ENCODE data around the gene SELENOK.

Gene SELENOK

DNA sequence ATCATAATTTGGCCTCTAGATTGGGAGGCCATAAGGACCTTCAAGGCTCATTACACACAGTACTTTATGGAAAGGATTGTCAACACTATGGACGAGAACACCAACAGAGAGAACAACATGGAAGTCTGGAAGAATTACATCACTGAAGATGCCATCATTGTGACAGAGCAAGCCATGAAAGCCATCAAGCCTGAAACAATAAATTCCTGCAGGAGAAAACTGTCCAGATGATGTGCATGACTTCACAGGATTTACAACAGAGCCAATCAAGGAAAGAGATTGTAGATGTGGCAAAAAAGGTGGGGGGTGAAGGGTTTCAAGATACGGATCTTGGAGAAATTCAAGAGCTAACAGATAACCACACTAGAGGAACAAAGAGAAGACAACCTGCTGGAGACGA, 29.4 kb downstream of the SELENOK start:
- H3K36me3 ChIP-seq (ENCODE audit: control insufficient read depth, insufficient read depth, low read length): peaks cover 11% of the 10 kb centered on the region
- TF ChIP-seq, protein P1, sequence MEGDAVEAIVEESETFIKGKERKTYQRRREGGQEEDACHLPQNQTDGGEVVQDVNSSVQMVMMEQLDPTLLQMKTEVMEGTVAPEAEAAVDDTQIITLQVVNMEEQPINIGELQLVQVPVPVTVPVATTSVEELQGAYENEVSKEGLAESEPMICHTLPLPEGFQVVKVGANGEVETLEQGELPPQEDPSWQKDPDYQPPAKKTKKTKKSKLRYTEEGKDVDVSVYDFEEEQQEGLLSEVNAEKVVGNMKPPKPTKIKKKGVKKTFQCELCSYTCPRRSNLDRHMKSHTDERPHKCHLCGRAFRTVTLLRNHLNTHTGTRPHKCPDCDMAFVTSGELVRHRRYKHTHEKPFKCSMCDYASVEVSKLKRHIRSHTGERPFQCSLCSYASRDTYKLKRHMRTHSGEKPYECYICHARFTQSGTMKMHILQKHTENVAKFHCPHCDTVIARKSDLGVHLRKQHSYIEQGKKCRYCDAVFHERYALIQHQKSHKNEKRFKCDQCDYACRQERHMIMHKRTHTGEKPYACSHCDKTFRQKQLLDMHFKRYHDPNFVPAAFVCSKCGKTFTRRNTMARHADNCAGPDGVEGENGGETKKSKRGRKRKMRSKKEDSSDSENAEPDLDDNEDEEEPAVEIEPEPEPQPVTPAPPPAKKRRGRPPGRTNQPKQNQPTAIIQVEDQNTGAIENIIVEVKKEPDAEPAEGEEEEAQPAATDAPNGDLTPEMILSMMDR (IDR thresholded peaks at IDR 0.05; ENCODE audit: insufficient read depth, low read length, poor library complexity, severe bottlenecking): no peak
- DNase-seq (ENCODE audit: extremely low read depth, insufficient read length): no peak
- H3K27me3 ChIP-seq (replicated peaks; ENCODE audit: control insufficient read depth, insufficient read depth, low read length): no peaks in the 10 kb centered on the region
- no peak overlapping the region for H3K4me3 ChIP-seq (replicated peaks; ENCODE audit: low read depth, low read length)

DNA sequence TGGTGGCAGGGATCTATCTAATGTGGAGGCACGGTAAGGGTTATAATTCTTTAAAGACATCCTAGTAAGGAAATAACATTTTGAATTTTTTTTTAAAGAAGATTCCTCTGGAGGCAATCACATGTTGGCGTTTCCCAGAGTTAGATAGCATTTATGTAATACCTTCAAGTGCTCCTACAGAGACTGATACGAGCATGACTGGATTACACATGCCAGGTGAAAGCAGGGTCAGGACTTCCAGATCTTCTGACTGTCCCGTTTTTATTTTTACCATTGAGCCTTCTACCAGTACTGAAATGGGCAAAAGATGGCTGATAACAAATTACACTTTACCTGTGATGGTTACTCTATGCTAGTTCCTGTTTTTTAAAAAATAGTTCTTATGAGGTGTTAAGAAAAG, 31.5 kb downstream of the SELENOK start:
- TF ChIP-seq, protein P1 (IDR thresholded peaks at IDR 0.05; ENCODE audit: insufficient read depth, low read length, poor library complexity, severe bottlenecking): no peak
- no peak for DNase-seq (ENCODE audit: extremely low read depth, insufficient read length)
- Histone ChIP-seq H3K27me3 (replicated peaks; ENCODE audit: control insufficient read depth, insufficient read depth, low read length) (no peaks in the 10 kb centered on the region), H3K36me3 (ENCODE audit: control insufficient read depth, insufficient read depth, low read length) (peaks cover 10% of the 10 kb centered on the region), H3K4me3 (replicated peaks; ENCODE audit: low read depth, low read length) (no peak overlapping the region)

DNA sequence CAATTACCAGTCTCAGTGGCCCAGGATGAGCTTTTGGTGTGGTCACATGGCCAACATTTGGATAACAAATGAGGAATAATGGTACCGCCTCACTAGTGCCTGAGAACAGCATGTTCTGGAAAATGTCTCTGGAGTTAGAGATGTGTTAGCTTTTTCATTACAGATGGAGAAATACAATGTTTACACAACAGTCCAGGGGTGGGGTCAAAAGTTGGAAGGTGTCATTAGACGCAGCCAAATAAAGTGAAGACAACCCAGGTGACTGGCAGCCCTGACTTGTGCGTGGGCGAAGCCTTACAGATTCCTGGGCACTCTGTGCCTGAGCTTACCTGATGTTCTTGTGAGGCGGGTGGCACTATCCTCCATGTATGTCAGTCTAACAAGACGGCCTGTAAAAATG, 32.5 kb downstream of the SELENOK start:
- Histone ChIP-seq H3K36me3 (ENCODE audit: control insufficient read depth, insufficient read depth, low read length) (peaks cover 5% of the 10 kb centered on the region), H3K4me3 (replicated peaks; ENCODE audit: low read depth, low read length) (no peak overlapping the region), H3K27me3 (replicated peaks; ENCODE audit: control insufficient read depth, insufficient read depth, low read length) (no peaks in the 10 kb centered on the region)
- TF ChIP-seq, protein P1 (IDR thresholded peaks at IDR 0.05; ENCODE audit: insufficient read depth, low read length, poor library complexity, severe bottlenecking): no peak
- no peak for DNase-seq (ENCODE audit: extremely low read depth, insufficient read length)

DNA sequence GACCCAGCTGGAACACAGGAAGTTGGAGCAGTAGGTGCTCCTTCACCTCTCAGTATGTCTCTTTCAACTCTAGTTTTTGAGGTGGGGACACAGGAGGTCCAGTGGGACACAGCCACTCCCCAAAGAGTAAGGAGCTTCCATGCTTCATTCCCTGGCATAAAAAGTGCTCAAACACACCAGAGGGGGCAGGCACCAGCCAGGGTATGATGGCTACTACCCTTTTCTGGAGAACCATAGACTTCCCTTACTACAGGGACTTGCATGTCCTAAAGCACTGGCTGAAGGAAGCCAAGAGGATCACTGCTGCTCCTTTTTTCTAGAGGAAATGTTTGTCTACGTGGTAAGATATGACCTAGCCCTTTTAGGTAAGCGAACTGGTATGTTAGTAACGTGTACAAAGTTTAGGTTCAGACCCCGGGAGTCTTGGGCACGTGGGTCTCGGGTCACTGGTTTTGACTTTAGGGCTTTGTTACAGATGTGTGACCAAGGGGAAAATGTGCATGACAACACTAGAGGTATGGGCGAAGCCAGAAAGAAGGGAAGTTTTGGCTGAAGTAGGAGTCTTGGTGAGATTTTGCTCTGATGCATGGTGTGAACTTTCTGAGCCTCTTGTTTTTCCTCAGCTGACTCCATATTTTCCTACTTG, 33.4 kb downstream of the SELENOK start:
- TF ChIP-seq, protein P1 (IDR thresholded peaks at IDR 0.05; ENCODE audit: insufficient read depth, low read length, poor library complexity, severe bottlenecking): no peak
- Histone ChIP-seq H3K36me3 (ENCODE audit: control insufficient read depth, insufficient read depth, low read length) (peaks cover 5% of the 10 kb centered on the region), H3K27me3 (replicated peaks; ENCODE audit: control insufficient read depth, insufficient read depth, low read length) (no peaks in the 10 kb centered on the region), H3K4me3 (replicated peaks; ENCODE audit: low read depth, low read length) (no peak overlapping the region)
- DNase-seq (ENCODE audit: extremely low read depth, insufficient read length): no peak

DNA sequence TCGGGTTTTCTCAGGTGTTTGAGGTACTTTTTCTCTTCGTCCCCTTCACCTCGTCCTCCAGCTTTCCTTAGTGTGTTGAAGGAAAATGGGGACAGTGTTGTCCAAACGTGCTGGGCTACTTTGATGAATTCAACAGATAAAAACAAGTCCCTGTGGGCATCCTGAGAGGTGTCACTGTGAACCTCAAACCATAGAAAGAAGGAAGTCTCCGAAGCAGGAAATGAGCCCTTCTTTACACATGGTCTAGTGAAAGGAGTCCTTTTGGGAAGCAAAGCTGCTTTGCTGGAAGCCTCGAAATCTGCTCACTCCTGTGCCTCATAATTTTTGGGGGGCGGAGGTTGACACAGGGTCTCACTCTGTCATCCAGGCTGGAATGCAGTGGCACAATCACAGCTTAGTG, 34.7 kb downstream of the SELENOK start:
- Histone ChIP-seq H3K36me3 (ENCODE audit: control insufficient read depth, insufficient read depth, low read length) (peaks cover 2% of the 10 kb centered on the region), H3K4me3 (replicated peaks; ENCODE audit: low read depth, low read length) (no peak overlapping the region), H3K27me3 (replicated peaks; ENCODE audit: control insufficient read depth, insufficient read depth, low read length) (no peaks in the 10 kb centered on the region)
- TF ChIP-seq, protein P1 (IDR thresholded peaks at IDR 0.05; ENCODE audit: insufficient read depth, low read length, poor library complexity, severe bottlenecking): no peak
- no peak for DNase-seq (ENCODE audit: extremely low read depth, insufficient read length)

DNA sequence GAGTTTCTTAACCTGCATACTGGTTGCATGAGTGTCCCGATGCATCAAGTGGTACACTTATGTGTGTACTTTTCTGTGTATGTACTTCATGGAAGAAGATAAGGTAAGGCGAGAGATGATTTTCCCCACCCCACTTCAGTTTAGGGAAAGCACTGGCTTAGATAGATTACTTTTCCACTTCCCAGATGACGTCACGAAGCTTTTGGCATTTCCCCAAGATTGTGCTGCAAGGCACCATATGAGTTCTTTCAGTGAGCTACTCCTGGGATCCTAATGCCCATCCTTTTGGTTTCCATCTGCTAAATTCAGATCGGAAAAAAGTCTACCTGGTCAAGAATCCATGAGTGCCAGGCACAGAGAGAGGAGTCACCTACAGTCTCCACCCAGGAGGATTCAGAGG, 40.8 kb downstream of the SELENOK start:
- no peak overlapping the region for H3K4me3 ChIP-seq (replicated peaks; ENCODE audit: low read depth, low read length)
- H3K36me3 ChIP-seq (ENCODE audit: control insufficient read depth, insufficient read depth, low read length): no peaks in the 10 kb centered on the region; the same call in 1 of the 2 replicates
- DNase-seq (ENCODE audit: extremely low read depth, insufficient read length): no peak
- H3K27me3 ChIP-seq (replicated peaks; ENCODE audit: control insufficient read depth, insufficient read depth, low read length): no peaks in the 10 kb centered on the region
- TF ChIP-seq, protein P1 (IDR thresholded peaks at IDR 0.05; ENCODE audit: insufficient read depth, low read length, poor library complexity, severe bottlenecking): no peak

Data from GM06990 (cell line).